Gastroesophageal sphincter (tissue), 3 donors: ENCODE data around the gene PPP1R14C.

Experiments used
- EP300 ChIP-seq: sonication (generic); formaldehyde crosslinking; IDR thresholded peaks from one replicate; pipeline ENCODE4 v1.6.1; 2017; ENCODE audit warnings: antibody characterized with exemption, mild to moderate bottlenecking
- POLR2A ChIP-seq, 2 donors: fragments of 450-650 bp; IDR thresholded peaks; one replicate each; pipeline ENCODE4 v1.6.1; 2017; ENCODE audit warnings: antibody characterized with exemption in 2 of 2, mild to moderate bottlenecking in 2 of 2, moderate library complexity in 1 of 2
- POLR2AphosphoS5 ChIP-seq: sonication (generic); formaldehyde crosslinking; IDR thresholded peaks from one replicate; pipeline ENCODE4 v1.6.1; 2017; ENCODE audit warnings: antibody characterized with exemption
- TF ChIP-seq, protein P1 (sequence below), 4 experiments: fragments of 200-600 bp in 2 of 4; fragments of 450-650 bp in 2 of 4; sonication (generic) in 1 of 4; IDR thresholded peaks; one replicate each; pipeline ENCODE4 v1.5.1; 2017 to 2019; ENCODE audit warnings: antibody characterized with exemption in 4 of 4, mild to moderate bottlenecking in 2 of 4, moderate library complexity in 2 of 4

DNA sequence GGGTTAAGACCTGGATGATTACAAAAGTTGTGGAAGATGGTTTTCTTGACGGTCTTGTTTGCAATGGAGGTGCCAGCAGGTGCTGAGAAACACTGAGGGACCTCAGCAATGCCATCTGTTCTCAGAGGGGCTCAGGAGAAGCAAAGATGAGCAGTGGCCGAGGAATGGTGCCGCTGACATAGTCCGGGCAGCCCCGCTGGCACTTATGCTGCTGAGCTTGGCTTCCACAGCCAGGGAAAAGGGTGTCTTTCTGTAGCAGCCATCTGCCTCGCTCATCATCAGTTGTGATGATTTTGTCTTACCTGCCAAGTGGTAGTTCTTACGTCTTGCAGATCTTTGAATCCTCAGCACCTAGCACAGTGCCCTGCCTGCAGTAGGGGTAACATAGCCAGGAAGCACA is 55.7 kb downstream of the PPP1R14C start:
- TF ChIP-seq, protein P1, sequence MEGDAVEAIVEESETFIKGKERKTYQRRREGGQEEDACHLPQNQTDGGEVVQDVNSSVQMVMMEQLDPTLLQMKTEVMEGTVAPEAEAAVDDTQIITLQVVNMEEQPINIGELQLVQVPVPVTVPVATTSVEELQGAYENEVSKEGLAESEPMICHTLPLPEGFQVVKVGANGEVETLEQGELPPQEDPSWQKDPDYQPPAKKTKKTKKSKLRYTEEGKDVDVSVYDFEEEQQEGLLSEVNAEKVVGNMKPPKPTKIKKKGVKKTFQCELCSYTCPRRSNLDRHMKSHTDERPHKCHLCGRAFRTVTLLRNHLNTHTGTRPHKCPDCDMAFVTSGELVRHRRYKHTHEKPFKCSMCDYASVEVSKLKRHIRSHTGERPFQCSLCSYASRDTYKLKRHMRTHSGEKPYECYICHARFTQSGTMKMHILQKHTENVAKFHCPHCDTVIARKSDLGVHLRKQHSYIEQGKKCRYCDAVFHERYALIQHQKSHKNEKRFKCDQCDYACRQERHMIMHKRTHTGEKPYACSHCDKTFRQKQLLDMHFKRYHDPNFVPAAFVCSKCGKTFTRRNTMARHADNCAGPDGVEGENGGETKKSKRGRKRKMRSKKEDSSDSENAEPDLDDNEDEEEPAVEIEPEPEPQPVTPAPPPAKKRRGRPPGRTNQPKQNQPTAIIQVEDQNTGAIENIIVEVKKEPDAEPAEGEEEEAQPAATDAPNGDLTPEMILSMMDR (IDR thresholded peaks at IDR 0.05): no peak
- TF ChIP-seq EP300: no peak
- TF ChIP-seq POLR2AphosphoS5: no peak
- TF ChIP-seq POLR2A (IDR thresholded peaks at IDR 0.05): no peak
